AG04449 (cell line): ENCODE measurements around the gene NSUN5.

Source experiments
- CTCF ChIA-PET: fragments of 350-600 bp; formaldehyde crosslinking; extraction: SDS; loops from one replicate; lab custom pipeline; 2021; ENCODE audit warnings: antibody characterized with exemption; lab: Yijun Ruan, JAX
- POLR2A ChIA-PET: fragments of 400-600, 350-600 bp; formaldehyde crosslinking; extraction: SDS; loops from one replicate; lab custom pipeline; 2020; ENCODE audit warnings: antibody characterized with exemption, inconsistent platforms; lab: Yijun Ruan, JAX
- DNase-seq: peaks from one replicate; pipeline ENCODE4 v3.0.0-alpha.2; 2010; ENCODE audit warnings: low read depth, low spot score
- H3K4me3 ChIP-seq: 2 replicates; pipeline ENCODE4 v1.5.1; 2011; ENCODE audit warnings: low read depth, mild to moderate bottlenecking, control low read depth, low read length
- TF ChIP-seq, protein P1 (sequence below): IDR thresholded peaks from one replicate; pipeline ENCODE4 v1.5.1; 2011; ENCODE audit warnings: mild to moderate bottlenecking, moderate library complexity, low read length, control low read depth, inconsistent platforms; ENCODE audit not compliant: insufficient read depth; ENCODE audit errors: missing control alignments

NSUN5 gene

DNA sequence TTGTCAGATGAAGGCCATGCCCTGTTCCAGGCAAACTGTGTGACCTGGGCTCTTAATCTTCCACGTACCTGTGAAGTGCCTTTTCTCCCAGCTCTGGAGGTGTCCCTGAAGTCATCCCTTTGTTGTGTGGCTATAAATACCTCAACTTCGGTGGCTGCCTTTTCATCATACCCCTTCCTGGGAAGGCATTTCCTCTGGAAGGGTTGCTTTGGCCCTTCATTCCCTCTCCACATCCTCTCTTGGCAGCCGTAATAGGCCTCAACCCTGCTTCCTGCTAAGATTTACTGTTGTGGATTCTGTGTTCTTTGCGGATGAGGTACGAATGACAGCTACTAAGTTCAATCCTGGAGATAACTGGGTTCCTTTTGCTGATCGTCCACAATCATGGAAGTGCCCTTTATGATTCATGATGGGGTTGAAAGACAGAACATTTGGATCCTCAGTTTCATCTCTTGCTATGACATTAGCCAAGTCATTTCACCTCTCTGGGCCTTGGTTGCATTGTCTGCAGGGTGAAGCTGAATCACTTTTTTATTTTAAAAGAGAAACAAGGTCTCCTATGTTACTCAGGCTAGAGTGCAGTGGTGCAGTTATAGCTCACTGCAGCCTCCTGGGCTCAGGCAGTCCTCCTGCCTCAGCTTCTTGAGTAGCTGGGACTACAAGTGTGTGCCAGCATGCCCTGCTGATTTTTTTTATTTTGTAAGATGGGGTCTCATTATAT is 43.0 kb upstream of the NSUN5 start:
- ChIA-PET CTCF (interaction anchor here (3.6 kb wide), 1 partner anchor 9 kb away, joined by 25 read pairs; no protein-coding TSS in a partner anchor), POLR2A (no interaction called here)
- DNase-seq = no peak
- TF ChIP-seq, protein P1, sequence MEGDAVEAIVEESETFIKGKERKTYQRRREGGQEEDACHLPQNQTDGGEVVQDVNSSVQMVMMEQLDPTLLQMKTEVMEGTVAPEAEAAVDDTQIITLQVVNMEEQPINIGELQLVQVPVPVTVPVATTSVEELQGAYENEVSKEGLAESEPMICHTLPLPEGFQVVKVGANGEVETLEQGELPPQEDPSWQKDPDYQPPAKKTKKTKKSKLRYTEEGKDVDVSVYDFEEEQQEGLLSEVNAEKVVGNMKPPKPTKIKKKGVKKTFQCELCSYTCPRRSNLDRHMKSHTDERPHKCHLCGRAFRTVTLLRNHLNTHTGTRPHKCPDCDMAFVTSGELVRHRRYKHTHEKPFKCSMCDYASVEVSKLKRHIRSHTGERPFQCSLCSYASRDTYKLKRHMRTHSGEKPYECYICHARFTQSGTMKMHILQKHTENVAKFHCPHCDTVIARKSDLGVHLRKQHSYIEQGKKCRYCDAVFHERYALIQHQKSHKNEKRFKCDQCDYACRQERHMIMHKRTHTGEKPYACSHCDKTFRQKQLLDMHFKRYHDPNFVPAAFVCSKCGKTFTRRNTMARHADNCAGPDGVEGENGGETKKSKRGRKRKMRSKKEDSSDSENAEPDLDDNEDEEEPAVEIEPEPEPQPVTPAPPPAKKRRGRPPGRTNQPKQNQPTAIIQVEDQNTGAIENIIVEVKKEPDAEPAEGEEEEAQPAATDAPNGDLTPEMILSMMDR = no peak
- H3K4me3 ChIP-seq = no peak overlapping the region

DNA sequence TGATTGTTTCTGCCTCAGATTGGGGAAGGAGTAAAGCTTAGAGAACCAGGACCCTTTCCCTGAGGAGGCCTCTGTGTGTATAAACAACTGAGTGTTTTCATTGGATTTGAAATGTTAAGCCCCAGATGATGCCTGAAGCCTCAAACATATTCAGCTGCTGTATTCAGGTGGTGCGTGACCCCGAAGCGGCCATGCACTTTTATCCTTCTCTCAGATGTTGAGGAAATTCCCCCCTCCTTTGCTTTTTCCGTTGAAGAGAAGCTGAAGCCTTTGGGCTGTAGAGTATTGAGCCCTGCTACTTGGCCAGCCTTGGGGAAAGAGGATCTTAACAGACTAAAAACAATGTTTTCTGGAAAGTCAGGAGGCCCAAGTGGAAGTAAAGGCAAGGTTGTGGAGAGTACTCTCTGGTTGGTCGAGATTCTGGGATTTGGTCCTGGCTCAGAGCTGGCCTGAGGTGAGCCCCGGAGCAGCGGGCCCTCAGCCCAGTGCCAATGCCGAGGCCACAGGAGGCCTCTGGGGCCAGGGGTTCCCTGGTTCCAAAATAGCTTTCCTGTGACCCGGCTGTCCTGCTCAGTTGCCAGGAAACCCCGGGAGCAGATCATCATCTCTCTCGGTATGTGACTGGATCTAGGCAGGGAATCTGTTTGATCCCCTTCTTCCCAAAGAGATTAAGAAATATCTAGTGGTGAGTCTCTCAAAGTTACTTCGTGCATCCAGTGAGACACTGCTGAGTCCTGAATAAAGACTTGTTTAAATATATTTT is 41.9 kb upstream of the NSUN5 start:
- H3K4me3 ChIP-seq = no peak overlapping the region
- TF ChIP-seq, protein P1 = no peak
- ChIA-PET POLR2A (no interaction called here), CTCF (interaction anchor here (0.8 to 3.6 kb wide), 2 partner anchors 8 to 101 kb away, joined by 3 to 25 read pairs; no protein-coding TSS in a partner anchor)
- DNase-seq = no peak

DNA sequence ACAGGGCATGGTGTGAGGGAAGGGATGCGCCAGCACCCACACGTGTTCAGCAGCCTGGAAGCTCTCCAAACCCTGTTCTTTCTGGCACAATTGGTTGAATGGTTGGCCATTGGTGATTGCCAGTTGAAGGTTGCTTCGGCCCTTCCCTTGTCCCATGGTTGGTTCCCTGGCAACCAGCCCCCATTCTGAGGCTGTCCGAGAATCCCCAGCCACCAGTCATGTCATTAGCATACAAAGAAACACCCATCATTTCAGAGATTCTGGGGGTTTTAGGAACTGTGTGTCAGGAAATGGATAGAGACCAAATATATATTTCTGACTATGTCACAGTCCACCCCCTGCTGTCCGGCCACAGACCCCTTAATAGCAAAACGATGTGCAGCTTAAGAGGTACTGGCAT is 41.1 kb upstream of the NSUN5 start:
- no peak overlapping the region for H3K4me3 ChIP-seq
- CTCF ChIA-PET = no interaction called here
- POLR2A ChIA-PET = no interaction called here
- TF ChIP-seq, protein P1 = no peak
- DNase-seq = no peak

DNA sequence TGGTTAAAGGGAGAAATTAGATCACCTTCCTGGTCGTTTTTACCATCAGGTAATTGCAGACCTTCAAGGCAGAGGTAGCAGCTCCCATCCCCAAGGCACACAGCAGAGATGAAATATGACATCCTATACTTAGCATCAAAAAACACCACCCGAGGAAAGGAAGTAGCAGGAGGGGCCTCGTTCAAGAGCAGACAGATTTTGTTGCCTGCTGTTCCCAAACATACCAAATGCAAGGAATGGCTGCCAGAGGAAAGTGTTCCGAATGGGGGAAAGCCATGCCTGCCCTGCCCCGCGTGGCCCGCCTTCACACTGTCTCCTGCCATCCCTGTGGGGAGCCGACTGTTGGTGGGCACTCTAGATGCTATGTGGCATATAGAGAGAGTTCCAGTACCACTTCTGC is 37.3 kb upstream of the NSUN5 start:
- ChIA-PET CTCF (interaction anchor here (1.5 to 8.9 kb wide), 3 partner anchors 10 to 107 kb away, joined by 8 to 74 read pairs (median 8); no protein-coding TSS in a partner anchor), POLR2A (no interaction called here)
- no peak for DNase-seq
- TF ChIP-seq, protein P1 = no peak
- no peak overlapping the region for H3K4me3 ChIP-seq

DNA sequence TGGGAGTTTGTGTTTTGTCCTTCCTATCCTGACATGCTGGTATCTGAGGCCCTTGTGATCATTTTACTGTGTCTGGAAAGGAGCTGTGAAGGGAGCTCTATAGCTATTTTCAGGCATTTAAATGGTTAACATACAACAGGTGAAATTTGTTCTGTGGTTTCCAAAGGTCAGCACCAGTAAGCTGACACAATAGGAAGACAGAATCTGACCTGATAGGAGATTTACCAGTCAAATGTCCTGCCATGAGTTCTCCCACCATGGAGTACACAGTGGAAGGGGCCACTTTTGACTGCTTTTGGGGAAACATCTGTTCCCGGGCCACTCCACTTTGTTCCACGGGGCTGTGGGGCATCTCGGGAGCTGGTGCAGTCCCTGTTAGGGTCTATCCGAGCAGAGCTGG is 36.9 kb upstream of the NSUN5 start:
- TF ChIP-seq, protein P1 = no peak
- no peak overlapping the region for H3K4me3 ChIP-seq
- ChIA-PET CTCF (interaction anchor here (1.2 to 8.9 kb wide), 4 partner anchors 9 to 107 kb away, joined by 3 to 74 read pairs (median 8); no protein-coding TSS in a partner anchor), POLR2A (no interaction called here)
- no peak for DNase-seq
